ENCODE data around the gene FGF7.
"Not testable (repeated sequence)": the region's sequence is repeated elsewhere in the genome, so short reads cannot be mapped to it uniquely, and the experiment has no call there.

- peak in 1 of 6 experiments; percentile 16 for TF ChIP-seq CTCF (IDR thresholded peaks at IDR 0.05)
- TF ChIP-seq POLR2A (IDR thresholded peaks at IDR 0.05), result not testable (repeated sequence)
Observed at GRCh38 chr15:49471248-49471647, 48.2 kb downstream of the FGF7 start.
